GM12875 (cell line): ENCODE results near the gene KIAA0319L.
"Not testable (repeated sequence)": the region's sequence is repeated elsewhere in the genome, so short reads cannot be mapped to it uniquely, and the experiment has no call there.

ENCODE experiments used
- H3K4me3 ChIP-seq: one replicate; pipeline ENCODE4 v1.5.1; 2011; ENCODE audit warnings: low read depth, low read length, control low read depth
- TF ChIP-seq, protein P1 (sequence below): IDR thresholded peaks from 2 replicates; pipeline ENCODE4 v1.5.1; 2011; ENCODE audit warnings: low read depth, mild to moderate bottlenecking, control low read depth, inconsistent platforms, low read length, moderate library complexity, borderline replicate concordance; ENCODE audit not compliant: insufficient read depth

KIAA0319L gene

DNA sequence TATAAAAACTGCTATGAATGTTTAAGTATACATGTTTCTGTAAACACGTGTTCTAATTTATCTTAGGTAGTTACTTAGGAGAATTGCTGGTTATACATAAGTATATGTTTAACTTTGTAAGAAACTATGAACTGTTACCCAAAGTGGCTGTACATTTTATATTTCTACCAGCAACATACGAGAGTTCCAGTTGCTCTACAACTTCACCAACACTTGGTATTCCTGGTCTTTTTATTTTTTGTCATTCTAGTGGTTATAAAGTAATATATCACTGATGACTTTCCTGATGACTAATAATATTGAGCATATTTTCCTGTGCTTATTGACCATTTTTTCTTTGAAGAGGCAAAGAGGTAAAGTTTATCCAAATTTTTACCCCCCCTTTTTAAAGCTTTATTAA, 76.0 kb downstream of the KIAA0319L start:
- no peak overlapping the region for H3K4me3 ChIP-seq
- TF ChIP-seq, protein P1, sequence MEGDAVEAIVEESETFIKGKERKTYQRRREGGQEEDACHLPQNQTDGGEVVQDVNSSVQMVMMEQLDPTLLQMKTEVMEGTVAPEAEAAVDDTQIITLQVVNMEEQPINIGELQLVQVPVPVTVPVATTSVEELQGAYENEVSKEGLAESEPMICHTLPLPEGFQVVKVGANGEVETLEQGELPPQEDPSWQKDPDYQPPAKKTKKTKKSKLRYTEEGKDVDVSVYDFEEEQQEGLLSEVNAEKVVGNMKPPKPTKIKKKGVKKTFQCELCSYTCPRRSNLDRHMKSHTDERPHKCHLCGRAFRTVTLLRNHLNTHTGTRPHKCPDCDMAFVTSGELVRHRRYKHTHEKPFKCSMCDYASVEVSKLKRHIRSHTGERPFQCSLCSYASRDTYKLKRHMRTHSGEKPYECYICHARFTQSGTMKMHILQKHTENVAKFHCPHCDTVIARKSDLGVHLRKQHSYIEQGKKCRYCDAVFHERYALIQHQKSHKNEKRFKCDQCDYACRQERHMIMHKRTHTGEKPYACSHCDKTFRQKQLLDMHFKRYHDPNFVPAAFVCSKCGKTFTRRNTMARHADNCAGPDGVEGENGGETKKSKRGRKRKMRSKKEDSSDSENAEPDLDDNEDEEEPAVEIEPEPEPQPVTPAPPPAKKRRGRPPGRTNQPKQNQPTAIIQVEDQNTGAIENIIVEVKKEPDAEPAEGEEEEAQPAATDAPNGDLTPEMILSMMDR: no peak

DNA sequence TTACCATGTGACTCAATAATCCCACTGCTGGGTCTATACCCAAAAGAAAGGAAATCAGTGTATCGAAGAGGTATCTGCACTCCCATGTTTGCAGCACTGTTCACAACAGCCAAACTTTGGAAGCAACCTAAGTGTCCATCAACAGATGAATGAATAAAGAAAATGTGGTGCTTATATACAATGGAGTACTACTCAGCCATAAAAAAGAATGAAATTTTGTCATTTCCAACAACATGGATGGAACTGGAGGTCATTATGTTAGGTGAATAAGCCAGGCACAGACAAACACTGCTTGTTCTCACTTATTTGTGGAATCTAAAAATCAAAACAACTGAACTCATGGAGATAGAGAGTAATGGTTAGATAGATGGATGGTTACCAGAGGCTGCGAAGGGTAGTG, 79.3 kb downstream of the KIAA0319L start:
- no peak overlapping the region for H3K4me3 ChIP-seq
- TF ChIP-seq, protein P1: no peak

GRCh38 chr1:35475856-35476674, 81.1 kb downstream of the KIAA0319L start:
- TF ChIP-seq, protein P1: no peak

DNA sequence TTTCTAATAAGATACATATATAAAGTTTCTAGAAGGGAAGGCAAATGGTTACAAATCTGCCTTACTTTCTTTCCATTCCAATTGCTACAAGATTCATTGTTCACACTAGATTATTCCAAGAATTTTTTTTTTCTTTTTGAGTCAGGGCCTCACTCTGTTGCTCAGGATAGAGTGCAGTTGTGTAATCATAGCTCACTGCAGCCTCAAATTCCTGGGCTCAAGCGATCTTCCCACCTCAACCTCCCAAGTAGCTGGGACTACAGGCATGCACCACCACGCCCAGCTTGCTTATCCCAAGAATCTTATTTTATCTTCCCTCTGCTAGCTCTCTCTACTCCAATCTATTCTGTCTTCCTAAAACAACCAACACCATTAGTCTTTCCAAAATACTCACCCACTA, 81.8 kb downstream of the KIAA0319L start:
- TF ChIP-seq, protein P1: no peak
- H3K4me3 ChIP-seq: no peak overlapping the region

More at GRCh38 chr1:35475856-35476674, 81.1 kb downstream of the KIAA0319L start:
- no peak overlapping the region for H3K4me3 ChIP-seq

DNA sequence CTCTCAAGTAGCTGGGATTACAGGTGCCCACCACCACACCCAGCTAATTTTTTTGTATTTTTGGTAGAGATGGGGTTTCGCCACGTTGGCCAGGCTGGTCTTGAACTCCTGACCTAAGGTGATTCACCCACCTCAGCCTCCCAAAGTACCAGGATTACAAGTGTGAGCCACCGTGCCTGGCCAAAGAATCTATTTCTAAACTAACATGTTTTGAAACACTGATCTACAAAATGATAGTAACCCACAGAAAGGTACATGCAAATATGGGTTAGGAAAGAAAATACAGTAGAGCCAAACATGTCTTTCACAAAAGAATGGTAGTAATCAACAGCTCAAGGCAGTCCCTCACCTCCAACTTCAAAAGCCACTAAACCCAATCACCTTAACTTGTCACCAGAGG, 84.0 kb downstream of the KIAA0319L start:
- H3K4me3 ChIP-seq: not testable (repeated sequence)

GRCh38 chr1:35470977-35471613, 86.1 kb downstream of the KIAA0319L start:
- TF ChIP-seq, protein P1: no peak
- no peak overlapping the region for H3K4me3 ChIP-seq

GRCh38 chr1:35466120-35466519, 91.1 kb downstream of the KIAA0319L start:
- TF ChIP-seq, protein P1: no peak
- no peak overlapping the region for H3K4me3 ChIP-seq

DNA sequence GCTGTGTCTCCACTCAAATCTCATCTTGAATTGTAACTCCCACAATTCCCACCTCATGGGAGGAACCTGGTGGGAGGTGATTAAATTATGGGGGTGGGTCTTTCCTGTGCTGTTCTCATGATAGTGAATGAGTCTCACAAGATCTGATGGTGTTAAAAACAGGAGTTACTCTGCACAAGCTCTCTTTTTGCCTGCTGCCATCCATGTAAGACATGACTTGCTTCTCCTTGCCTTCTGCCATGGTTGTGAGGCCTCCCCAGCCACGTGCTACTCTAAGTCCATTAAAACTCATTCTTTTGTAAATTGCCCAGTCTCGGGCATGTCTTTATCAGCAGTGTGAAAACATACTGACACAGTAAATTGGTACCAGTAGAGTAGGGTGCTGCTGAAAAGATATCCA, 93.5 kb downstream of the KIAA0319L start:
- not testable (repeated sequence) for H3K4me3 ChIP-seq
